ENCODE measurements around the gene ENPP1.

DNA sequence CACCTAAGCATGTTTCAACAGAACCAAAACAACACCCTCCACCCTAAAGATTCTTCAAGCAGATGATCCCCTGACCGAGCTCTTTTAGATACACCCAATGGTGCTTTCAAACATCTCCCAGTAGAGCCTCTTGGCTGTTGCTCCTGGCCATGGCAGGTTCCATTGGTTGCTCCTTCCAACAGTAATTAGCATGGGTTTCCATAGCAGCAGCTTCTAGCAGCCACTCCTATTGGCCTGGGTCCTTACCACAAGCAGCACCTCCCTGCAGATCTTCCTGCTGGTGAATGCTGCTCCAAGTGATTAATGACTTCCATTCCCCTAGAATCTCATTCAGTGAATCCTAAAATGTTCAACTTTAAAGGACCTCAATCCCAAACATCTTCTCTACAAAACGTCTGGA is 129.4 kb downstream of the ENPP1 start:
- TF ChIP-seq, protein P1, sequence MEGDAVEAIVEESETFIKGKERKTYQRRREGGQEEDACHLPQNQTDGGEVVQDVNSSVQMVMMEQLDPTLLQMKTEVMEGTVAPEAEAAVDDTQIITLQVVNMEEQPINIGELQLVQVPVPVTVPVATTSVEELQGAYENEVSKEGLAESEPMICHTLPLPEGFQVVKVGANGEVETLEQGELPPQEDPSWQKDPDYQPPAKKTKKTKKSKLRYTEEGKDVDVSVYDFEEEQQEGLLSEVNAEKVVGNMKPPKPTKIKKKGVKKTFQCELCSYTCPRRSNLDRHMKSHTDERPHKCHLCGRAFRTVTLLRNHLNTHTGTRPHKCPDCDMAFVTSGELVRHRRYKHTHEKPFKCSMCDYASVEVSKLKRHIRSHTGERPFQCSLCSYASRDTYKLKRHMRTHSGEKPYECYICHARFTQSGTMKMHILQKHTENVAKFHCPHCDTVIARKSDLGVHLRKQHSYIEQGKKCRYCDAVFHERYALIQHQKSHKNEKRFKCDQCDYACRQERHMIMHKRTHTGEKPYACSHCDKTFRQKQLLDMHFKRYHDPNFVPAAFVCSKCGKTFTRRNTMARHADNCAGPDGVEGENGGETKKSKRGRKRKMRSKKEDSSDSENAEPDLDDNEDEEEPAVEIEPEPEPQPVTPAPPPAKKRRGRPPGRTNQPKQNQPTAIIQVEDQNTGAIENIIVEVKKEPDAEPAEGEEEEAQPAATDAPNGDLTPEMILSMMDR (IDR thresholded peaks at IDR 0.05), result no peak
- no peak for TF ChIP-seq POLR2A (IDR thresholded peaks at IDR 0.05)
